LNCaP clone FGC (cell line): ENCODE data around the gene CDX2.
"Not testable (repeated sequence)": the region's sequence is repeated elsewhere in the genome, so short reads cannot be mapped to it uniquely, and the experiment has no call there.

ENCODE experiments used
- DNase-seq: peaks from one replicate; pipeline ENCODE4 v3.0.0-alpha.2; 2011; ENCODE audit warnings: low read depth
- H3K4me3 ChIP-seq: 2 replicates; pipeline ENCODE4 v1.5.1; 2011; ENCODE audit warnings: mild to moderate bottlenecking, low read depth, low read length, control low read depth
- CTCF ChIP-seq: IDR thresholded peaks from 2 replicates; pipeline ENCODE4 v1.5.1; 2012; ENCODE audit warnings: mild to moderate bottlenecking; ENCODE audit not compliant: control insufficient read depth, insufficient read depth; ENCODE audit errors: extremely low read depth

Gene CDX2

GRCh38 chr13:27969082-27969865 is at the start of gene CDX2:
TSS of gene CDX2 (minus strand) at chr13:27969315. CDS start at chr13:27969006, 309 bp downstream.
- TF ChIP-seq CTCF: no peak
- no peak within 1 kb of the TSS for H3K4me3 ChIP-seq
- DNase-seq: no peak

GRCh38 chr13:28014301-28014700 is 45.2 kb upstream of the CDX2 start:
- no peak for TF ChIP-seq CTCF
- DNase-seq: no peak
- H3K4me3 ChIP-seq: no peak overlapping the region

GRCh38 chr13:28013482-28013881 is 44.4 kb upstream of the CDX2 start:
- DNase-seq: no peak
- no peak for TF ChIP-seq CTCF
- H3K4me3 ChIP-seq: no peak overlapping the region

GRCh38 chr13:28012896-28013295 is 43.8 kb upstream of the CDX2 start:
- H3K4me3 ChIP-seq: no peak overlapping the region
- no peak for TF ChIP-seq CTCF
- DNase-seq: no peak

GRCh38 chr13:28012383-28012782 is 43.3 kb upstream of the CDX2 start:
- no peak for TF ChIP-seq CTCF
- H3K4me3 ChIP-seq: no peak overlapping the region
- no peak for DNase-seq

- TF ChIP-seq CTCF: no peak
- DNase-seq: no peak
- no peak overlapping the region for H3K4me3 ChIP-seq
These were observed 40.9 kb upstream of the CDX2 start for GRCh38 chr13:28010046-28010445.

GRCh38 chr13:28005016-28005415 is 35.9 kb upstream of the CDX2 start:
- DNase-seq, H3K4me3 ChIP-seq: not testable (repeated sequence)
